GM19351 (cell line): ENCODE measurements around the gene INPP5D.

Experiments
- ATAC-seq: cut with Tn5 transposase; IDR thresholded peaks from one replicate; pipeline ENCODE4 v1.9.1; 2021; ENCODE audit warnings: mild to moderate bottlenecking, moderate library complexity; ENCODE audit not compliant: unreplicated experiment

INPP5D gene

GRCh38 chr2:233251306-233252116 lies 191.4 kb downstream of the INPP5D start, which contains the start of gene ATG16L1:
ATG16L1 (plus strand) TSS chr2:233251673; CDS start chr2:233251828, 155 bp downstream.
- ATAC-seq, result peak; percentile 97

DNA sequence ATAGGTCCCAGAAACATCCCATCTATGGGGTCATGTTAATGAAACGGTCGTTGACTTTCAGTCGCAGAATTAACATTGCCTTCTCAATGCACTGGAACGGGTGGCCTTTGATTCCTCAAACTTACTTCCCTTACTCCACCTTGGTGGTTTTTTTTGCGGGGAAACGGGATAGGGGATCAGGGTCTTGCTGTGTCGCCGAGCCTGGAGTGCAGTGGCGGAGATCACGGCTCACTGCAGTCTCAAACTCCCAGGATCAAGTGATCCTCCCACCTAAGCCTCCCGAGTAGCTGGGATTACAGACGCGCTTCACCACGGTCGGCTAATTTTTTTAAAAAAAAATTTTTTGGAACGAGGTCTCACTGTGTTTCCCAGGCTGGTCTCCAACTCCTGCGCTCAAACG lies 192.1 kb downstream of the INPP5D start:
- ATAC-seq, result no peak

GRCh38 chr2:233255151-233255550 lies 195.0 kb downstream of the INPP5D start:
- ATAC-seq, result no peak

- ATAC-seq, result no peak
Observed at GRCh38 chr2:233256048-233256447, 195.9 kb downstream of the INPP5D start.
